GM10847 (cell line): ENCODE measurements around the gene SLC39A10.

Experiments
- POLR2A ChIP-seq: IDR thresholded peaks from 2 replicates; pipeline ENCODE4 v1.6.1; 2011; ENCODE audit not compliant: insufficient read length; ENCODE audit errors: extremely low read depth

The SLC39A10 gene, protein sequence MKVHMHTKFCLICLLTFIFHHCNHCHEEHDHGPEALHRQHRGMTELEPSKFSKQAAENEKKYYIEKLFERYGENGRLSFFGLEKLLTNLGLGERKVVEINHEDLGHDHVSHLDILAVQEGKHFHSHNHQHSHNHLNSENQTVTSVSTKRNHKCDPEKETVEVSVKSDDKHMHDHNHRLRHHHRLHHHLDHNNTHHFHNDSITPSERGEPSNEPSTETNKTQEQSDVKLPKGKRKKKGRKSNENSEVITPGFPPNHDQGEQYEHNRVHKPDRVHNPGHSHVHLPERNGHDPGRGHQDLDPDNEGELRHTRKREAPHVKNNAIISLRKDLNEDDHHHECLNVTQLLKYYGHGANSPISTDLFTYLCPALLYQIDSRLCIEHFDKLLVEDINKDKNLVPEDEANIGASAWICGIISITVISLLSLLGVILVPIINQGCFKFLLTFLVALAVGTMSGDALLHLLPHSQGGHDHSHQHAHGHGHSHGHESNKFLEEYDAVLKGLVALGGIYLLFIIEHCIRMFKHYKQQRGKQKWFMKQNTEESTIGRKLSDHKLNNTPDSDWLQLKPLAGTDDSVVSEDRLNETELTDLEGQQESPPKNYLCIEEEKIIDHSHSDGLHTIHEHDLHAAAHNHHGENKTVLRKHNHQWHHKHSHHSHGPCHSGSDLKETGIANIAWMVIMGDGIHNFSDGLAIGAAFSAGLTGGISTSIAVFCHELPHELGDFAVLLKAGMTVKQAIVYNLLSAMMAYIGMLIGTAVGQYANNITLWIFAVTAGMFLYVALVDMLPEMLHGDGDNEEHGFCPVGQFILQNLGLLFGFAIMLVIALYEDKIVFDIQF

DNA sequence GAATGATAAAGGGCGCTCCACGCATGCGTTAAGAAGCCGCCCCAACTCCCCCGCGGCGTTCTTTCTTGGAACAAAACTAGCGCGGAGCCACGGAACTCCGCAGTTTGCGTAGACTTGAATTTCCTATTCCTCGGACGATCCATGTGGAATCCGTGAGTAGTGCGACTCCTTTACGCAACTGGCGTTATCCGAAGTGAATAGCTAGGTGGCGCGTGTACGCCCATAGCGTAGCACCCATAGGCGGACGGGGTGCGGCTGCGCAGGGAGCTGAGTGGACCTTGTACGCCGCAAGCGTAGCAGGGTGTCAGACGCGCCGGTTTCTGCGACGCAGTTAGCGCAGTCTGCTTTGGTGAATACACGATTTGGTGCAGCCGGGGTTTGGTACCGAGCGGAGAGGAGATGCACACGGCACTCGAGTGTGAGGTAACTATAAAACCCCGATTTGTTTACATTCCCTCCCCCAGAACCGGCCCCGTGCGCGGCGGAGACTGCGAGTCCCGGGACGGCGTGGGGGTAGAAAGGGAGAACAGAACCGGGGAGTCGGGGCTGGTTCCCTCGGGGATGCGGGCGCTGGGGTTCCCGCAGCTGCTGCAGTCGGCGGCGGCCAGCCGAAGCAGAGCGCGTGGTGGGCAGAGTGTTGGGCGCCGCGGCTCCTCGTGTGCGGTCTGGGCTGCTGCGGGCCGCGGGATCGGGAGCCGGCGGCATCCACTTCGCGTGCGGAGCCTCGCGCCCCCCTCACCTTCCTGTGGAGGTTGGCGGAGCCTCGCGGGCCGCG is at the start of gene SLC39A10:
Gene SLC39A10, plus strand, starts transcription at position 368 of the 775 bp plus-strand sequence. CDS start 22,817 bp downstream, outside the sequence.
- TF ChIP-seq POLR2A: peak; percentile 98

DNA sequence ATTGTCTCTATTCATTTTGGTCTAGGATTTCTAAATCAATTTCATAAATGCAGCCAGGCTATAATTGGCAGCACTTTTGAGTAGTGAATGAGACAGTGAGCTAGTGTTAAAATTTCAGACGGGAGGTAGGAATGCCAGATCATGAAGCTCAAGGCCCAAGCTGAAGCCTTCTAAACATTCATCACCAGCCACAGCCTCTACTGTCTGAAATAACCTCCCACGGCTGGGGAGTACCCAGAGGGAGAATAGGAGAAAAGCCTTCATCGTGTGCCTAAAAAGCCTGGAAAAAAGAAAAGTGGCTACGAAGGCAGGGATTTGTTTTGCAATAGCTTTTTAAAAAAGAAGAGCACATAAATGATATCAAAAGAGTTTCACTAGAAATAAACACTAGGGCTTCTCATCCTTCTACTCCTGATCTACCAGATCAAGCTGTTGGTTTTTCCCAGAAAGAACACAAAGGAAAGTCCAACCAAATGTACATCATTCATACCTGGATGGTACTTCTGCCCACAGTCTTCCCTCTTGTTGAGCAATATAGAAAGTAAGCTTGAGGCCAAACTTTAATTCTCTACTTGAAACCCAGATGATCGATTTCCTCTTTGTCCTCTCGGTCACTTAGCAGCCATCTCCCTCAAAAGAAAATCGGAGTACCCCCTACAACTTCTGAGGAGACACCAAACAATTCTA is 48.1 kb upstream of the SLC39A10 start:
- TF ChIP-seq POLR2A: no peak

- no peak for TF ChIP-seq POLR2A
Observed at GRCh38 chr2:195610717-195611116, 46.3 kb upstream of the SLC39A10 start.

DNA sequence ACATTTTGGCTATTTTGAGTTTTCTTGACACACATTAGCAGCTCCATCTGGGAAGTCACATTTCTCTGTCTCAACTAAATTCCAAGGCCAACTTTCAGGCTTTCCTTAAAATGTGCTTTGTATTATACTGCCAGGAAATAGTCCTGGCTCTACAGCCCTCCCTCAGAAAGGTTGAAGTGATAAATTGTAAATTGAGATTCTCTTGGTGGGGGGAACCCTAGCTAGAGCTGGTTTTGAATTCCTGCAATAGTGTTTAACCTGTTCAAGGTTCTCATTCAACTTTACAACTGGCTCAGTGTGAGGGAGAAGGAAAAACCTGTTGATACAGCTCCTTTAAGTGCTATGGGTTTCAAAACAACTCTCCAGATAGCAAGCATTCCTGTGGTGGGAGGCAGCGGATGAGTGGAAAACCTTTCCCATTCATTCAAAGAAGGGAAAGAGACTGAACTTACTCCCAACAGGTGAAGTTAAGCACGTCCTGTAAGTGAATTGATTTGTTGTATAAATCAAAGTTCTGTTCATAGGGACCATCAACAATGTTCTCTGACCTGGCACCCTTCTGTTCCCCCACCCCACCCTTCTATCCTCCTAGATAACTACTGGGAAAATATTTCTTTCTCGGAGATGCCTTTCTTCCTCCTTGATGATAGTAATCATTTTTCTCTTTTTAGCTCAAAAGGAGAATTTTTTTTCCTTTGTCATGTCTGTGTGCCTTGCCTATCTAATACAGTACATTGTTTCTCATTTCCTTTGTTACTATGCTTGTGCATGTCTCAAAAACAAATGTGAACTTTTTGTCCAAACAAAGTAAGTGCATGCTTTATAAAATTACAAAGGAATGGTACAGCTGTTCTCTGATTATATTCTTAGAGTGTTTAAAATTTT is 44.2 kb upstream of the SLC39A10 start:
- no peak for TF ChIP-seq POLR2A

DNA sequence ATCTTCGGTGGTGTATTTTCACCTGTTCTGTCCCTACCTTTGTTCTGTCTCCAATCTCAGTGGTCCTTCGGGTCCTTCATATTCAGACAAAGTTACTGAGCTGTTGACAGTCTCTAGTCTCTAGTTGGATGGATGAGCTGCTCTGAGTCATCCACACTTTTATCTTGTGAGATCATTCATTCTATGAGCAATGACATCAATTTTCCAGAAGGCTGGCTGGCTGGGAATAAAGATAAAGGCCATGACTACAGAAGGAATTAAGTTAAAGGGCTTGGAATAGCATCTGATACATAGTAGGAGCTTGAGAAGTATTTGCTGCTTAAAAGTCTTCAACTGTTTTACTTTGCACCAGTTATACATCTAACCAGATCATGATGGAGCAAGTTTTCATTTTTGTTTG is 43.1 kb upstream of the SLC39A10 start:
- TF ChIP-seq POLR2A: no peak

- TF ChIP-seq POLR2A: no peak
Observed at GRCh38 chr2:195619590-195619989, 37.4 kb upstream of the SLC39A10 start.

DNA sequence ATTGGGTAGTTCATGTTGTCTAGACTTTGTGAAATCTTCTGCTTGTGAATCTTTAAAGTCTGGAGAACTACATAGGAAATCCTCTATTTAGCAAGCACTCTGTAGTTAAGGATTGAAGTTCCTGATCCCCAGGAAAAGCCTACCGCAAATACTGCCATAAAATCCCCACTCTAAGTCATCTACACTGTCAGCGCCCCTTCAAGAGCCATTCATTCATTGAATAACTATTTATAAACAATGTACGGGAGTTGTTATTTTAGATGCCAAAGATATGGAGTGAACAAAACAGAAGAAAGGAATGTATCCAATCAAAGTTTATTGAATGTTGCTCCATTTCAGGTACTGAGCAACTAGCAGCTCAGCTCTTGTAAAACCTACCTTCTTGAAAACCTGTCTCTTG is 36.5 kb upstream of the SLC39A10 start:
- no peak for TF ChIP-seq POLR2A

GRCh38 chr2:195622966-195623365 is 34.1 kb upstream of the SLC39A10 start:
- TF ChIP-seq POLR2A: no peak

GRCh38 chr2:195626507-195626906 is 30.5 kb upstream of the SLC39A10 start:
- no peak for TF ChIP-seq POLR2A

DNA sequence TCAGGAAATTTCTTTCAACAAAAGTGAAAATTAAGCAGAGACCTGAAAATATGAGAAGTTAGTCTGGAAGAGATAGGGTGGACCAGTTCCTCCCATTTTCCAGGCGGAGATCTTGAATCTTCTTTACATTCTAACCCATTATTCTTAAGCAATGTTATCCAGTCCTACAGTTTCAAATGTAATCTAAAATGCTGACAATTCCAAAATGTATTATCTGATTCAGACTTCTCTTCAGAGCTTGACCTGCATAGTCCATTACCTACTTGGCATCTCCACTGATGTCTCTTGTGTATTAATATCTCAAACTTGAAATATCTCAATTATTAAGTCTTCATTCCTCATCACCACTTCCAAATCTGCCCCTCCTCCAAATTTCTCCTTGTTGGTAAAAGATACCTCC is 28.4 kb upstream of the SLC39A10 start:
- TF ChIP-seq POLR2A: no peak

DNA sequence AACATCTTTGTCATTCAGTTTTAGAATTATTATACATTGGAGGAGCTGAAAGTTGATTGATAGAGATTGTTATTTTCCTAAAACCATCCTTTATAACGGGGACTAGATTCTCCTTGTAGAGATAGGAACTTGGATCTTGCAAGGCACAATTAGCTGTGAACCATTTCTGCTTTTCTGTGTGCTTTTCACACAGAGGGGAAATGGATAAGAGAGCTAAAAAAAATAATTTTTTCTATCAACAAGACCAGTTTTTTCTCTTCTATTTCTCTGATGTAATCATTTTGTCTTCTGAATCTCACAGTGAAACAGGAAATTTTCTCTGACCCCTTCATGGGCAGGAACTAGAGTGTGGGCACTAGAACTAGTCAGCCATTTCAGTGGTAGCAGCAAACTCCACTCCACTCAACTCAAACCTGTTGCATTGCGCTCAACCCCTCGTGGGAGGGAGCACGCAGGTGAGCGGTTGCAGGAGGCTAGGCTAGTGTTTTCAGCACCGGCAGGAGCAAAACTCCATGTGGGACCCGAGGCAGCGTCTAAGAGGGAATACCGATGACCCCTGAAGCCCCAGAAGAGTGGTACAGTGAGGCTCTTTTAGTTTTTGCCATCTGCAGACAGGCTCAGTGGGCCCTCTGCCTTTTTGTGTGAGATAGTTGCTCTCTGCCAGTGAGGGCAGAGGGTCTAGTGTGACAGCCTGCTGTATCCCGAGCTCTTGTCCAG is 24.0 kb upstream of the SLC39A10 start:
- TF ChIP-seq POLR2A: no peak

DNA sequence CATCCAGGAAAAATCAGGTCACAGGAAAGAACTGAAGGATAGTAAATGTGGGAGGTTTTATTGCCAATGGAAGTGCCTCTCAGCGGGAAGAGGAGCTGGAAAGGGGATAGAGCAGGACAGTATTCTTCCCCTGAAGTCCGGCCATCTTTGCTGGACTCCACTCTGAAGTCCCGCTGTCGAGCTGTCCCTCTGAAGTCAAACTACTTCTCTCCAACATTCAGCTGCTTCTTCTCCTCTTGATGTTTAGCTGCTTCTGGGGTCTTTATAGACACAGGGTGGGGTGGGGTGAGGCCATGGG is 23.5 kb upstream of the SLC39A10 start:
- no peak for TF ChIP-seq POLR2A

GRCh38 chr2:195633974-195634373 is 23.1 kb upstream of the SLC39A10 start:
- TF ChIP-seq POLR2A: no peak
